GM19372 (cell line): ENCODE data around the gene ACSL1.

ENCODE experiments used
- ATAC-seq: cut with Tn5 transposase; IDR thresholded peaks from one replicate; pipeline ENCODE4 v1.9.1; 2021; ENCODE audit warnings: mild to moderate bottlenecking, low read depth, moderate library complexity; ENCODE audit not compliant: unreplicated experiment

The ACSL1 gene

GRCh38 chr4:184731056-184731455 is 94.7 kb downstream of the ACSL1 start:
- ATAC-seq = no peak

GRCh38 chr4:184729946-184730345 is 95.8 kb downstream of the ACSL1 start:
- ATAC-seq = no peak

- ATAC-seq = no peak
These were observed 96.9 kb downstream of the ACSL1 start for GRCh38 chr4:184728858-184729257.

- no peak for ATAC-seq
These were observed 98.3 kb downstream of the ACSL1 start for GRCh38 chr4:184727430-184727829.

GRCh38 chr4:184722798-184723197 is 103.0 kb downstream of the ACSL1 start:
- ATAC-seq = no peak

GRCh38 chr4:184721254-184721653 is 104.5 kb downstream of the ACSL1 start:
- ATAC-seq = no peak

- no peak for ATAC-seq
These were observed 106.4 kb downstream of the ACSL1 start for GRCh38 chr4:184719407-184719806.

- ATAC-seq = no peak
These were observed 110.2 kb downstream of the ACSL1 start for GRCh38 chr4:184715526-184715925.

- no peak for ATAC-seq
These were observed 111.9 kb downstream of the ACSL1 start for GRCh38 chr4:184713887-184714286.

GRCh38 chr4:184712322-184712721 is 113.4 kb downstream of the ACSL1 start:
- no peak for ATAC-seq

GRCh38 chr4:184706453-184706852 is 119.3 kb downstream of the ACSL1 start:
- ATAC-seq = no peak

GRCh38 chr4:184705692-184706091 is 120.1 kb downstream of the ACSL1 start:
- ATAC-seq = no peak
